Measurements from ENCODE around the gene OXER1.

OXER1 gene

GRCh38 chr2:42800461-42800962, 36.6 kb upstream of the OXER1 start:
- no peak overlapping the region for H3K4me3 ChIP-seq (ENCODE audit: low read length)
- no peak for TF ChIP-seq CTCF (conservative IDR thresholded peaks at IDR 0.05; ENCODE audit: low read depth, low read length)
- no peak for DNase-seq (ENCODE audit: low read depth)

GRCh38 chr2:42799881-42800280, 35.9 kb upstream of the OXER1 start:
- DNase-seq (ENCODE audit: low read depth), result no peak
- no peak overlapping the region for H3K4me3 ChIP-seq (ENCODE audit: low read length)
- no peak for TF ChIP-seq CTCF (conservative IDR thresholded peaks at IDR 0.05; ENCODE audit: low read depth, low read length)

- TF ChIP-seq CTCF (conservative IDR thresholded peaks at IDR 0.05; ENCODE audit: low read depth, low read length), result no peak
- no peak overlapping the region for H3K4me3 ChIP-seq (ENCODE audit: low read length)
- DNase-seq (ENCODE audit: low read depth), result no peak
Observed at GRCh38 chr2:42797281-42797680, 33.3 kb upstream of the OXER1 start.

DNA sequence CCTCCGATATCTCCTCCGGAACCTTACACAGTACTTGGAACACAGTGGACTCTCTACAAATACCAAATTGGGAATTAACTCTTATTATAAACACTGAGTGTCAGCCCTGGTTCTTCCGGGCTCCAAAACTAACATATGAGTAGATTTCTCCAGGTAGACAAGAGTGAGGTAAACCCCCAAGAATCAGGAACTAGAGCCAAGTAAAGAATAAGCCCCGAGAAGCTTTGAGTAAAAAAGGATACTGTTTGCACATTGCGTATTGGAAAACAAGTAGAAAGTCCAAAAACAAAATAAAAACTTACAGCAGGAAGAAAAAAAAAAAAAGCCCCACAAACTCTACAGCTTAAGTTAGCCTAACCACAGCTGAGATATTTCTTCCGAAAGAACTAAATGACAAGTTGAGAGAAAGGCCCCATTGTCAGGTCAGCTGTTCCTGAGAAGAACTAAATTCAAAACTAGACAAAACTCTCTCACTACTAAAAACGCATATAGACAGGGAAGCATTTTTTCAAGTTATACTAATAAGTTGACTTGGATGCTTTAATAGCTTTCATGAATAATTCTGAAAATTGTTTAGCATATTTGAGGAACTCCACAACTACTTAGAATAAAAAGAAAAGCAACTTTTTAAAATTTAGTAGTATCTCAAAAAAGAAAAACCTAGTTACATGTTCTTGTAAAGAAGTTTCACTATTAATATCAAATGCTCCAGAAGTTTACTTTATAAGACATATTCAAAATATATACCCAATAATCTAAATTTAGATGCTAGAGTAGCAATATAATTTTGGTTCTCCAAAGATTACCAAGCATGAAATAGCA, 32.7 kb upstream of the OXER1 start:
- TF ChIP-seq CTCF (conservative IDR thresholded peaks at IDR 0.05; ENCODE audit: low read depth, low read length), result no peak
- H3K4me3 ChIP-seq (ENCODE audit: low read length), result no peak overlapping the region
- DNase-seq (ENCODE audit: low read depth), result no peak

- no peak for DNase-seq (ENCODE audit: low read depth)
- no peak overlapping the region for H3K4me3 ChIP-seq (ENCODE audit: low read length)
- TF ChIP-seq CTCF (conservative IDR thresholded peaks at IDR 0.05; ENCODE audit: low read depth, low read length), result no peak
Observed at GRCh38 chr2:42795841-42796301, 31.9 kb upstream of the OXER1 start.

GRCh38 chr2:42795275-42795674, 31.3 kb upstream of the OXER1 start:
- no peak overlapping the region for H3K4me3 ChIP-seq (ENCODE audit: low read length)
- TF ChIP-seq CTCF (conservative IDR thresholded peaks at IDR 0.05; ENCODE audit: low read depth, low read length), result no peak
- no peak for DNase-seq (ENCODE audit: low read depth)
